GM21717 (cell line): ENCODE measurements around the gene TMEM225B.
"Not testable (repeated sequence)": the region's sequence is repeated elsewhere in the genome, so short reads cannot be mapped to it uniquely, and the experiment has no call there.

ENCODE experiments used
- ATAC-seq: cut with Tn5 transposase; IDR thresholded peaks from one replicate; pipeline ENCODE4 v1.9.1; 2021; ENCODE audit warnings: mild to moderate bottlenecking, moderate library complexity; ENCODE audit not compliant: unreplicated experiment

Gene TMEM225B, protein sequence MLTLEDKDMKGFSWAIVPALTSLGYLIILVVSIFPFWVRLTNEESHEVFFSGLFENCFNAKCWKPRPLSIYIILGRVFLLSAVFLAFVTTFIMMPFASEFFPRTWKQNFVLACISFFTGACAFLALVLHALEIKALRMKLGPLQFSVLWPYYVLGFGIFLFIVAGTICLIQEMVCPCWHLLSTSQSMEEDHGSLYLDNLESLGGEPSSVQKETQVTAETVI

DNA sequence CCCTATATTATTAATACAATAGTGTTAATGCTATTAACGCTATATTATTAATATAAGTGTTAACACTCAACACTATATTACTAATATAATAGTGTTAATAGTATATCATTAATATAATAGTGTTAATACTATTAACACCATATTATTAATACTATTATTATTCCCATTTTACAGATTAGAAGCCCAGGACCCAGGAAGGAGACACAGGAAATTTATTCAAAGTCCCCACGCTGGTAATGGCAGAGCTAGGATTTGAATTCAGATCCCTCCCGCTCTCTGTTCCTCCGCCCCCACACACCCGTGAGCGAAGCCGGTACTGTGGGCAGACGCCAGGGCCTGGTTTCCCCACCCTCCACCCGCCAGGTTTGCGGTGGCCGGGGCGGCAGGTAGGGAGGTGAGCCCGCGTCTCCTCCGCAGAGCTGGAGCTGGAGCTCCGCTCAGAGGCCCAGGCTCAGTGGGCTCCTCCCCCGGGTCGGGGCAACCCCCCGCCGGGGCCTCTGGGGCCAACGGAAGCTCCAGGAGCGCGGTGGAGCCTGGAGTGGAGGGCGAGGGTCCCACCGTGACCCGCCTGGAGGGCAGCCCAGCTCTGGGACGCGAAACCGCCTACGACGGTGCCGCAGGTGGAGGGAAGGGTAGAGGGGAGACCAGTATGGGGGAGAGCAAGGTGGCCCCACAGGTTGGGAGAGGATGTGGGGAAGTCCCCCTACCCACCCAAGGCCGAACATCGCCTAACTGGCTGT, at the start of gene TMEM225B:
TSS of gene TMEM225B (plus strand) at position 506 of the 740 bp plus-strand sequence. CDS start 6,122 bp downstream, outside the sequence.
- ATAC-seq: no peak

DNA sequence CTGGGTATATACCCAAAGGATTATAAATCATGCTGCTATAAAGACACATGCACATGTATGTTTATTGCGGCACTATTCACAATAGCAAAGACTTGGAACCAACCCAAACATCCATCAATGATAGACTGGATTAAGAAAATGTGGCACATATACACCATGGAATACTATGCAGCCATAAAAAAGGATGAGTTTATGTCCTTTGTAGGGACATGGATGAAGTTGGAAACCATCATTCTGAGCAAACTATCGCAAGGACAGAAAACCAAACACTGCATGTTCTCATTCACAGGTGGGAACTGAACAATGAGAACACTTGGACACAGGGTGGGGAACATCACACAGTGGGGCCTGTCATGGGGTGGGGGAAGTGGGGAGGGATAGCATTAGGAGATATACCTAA, 48.5 kb upstream of the TMEM225B start:
- not testable (repeated sequence) for ATAC-seq

GRCh38 chr7:99551334-99551733, 46.7 kb upstream of the TMEM225B start:
- no peak for ATAC-seq

DNA sequence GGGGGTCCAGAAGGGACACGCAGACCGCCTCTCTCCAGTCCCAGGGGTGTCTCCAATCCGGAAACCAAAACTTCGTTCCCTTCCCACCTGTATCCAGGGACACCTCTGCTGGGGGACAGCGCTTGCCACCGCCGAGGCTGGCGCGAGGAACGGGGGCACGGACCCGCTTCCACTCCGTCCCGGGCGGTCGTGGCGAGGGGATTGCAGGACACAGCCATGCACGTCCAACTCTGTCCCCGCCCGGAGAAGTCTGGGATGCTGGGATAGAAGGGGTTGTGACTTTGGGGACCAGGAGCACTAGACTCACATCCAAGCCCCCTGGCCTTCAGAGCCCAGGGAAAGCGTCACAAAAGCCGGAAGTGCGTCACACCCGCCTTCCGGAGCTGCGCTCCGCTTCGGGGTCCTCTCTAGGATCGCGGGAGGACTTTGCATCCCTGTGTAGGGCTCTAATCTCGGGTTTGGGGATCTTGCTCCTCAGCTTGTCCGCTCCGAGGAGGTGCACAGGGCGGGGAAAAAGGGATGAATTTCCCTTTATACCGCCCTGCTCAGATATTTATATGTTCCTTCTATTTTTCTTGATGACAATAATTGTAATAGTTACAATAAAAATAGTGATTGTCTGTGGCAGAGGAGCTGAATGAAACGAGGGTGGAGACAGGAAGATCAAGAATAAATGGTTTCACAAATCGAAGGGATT, 46.2 kb upstream of the TMEM225B start, which contains the start of gene FAM200A:
TSS of gene FAM200A (minus strand) at position 348 of the 697 bp plus-strand sequence. CDS start 3,707 bp downstream, outside the sequence.
- ATAC-seq: peak; percentile 89

GRCh38 chr7:99553039-99553438, 45.0 kb upstream of the TMEM225B start:
- ATAC-seq: no peak

GRCh38 chr7:99554939-99555338, 43.1 kb upstream of the TMEM225B start:
- no peak for ATAC-seq

- no peak for ATAC-seq
These were observed 40.9 kb upstream of the TMEM225B start for GRCh38 chr7:99557196-99557607.

GRCh38 chr7:99557940-99558305, 40.1 kb upstream of the TMEM225B start:
- peak; percentile 41 for ATAC-seq

DNA sequence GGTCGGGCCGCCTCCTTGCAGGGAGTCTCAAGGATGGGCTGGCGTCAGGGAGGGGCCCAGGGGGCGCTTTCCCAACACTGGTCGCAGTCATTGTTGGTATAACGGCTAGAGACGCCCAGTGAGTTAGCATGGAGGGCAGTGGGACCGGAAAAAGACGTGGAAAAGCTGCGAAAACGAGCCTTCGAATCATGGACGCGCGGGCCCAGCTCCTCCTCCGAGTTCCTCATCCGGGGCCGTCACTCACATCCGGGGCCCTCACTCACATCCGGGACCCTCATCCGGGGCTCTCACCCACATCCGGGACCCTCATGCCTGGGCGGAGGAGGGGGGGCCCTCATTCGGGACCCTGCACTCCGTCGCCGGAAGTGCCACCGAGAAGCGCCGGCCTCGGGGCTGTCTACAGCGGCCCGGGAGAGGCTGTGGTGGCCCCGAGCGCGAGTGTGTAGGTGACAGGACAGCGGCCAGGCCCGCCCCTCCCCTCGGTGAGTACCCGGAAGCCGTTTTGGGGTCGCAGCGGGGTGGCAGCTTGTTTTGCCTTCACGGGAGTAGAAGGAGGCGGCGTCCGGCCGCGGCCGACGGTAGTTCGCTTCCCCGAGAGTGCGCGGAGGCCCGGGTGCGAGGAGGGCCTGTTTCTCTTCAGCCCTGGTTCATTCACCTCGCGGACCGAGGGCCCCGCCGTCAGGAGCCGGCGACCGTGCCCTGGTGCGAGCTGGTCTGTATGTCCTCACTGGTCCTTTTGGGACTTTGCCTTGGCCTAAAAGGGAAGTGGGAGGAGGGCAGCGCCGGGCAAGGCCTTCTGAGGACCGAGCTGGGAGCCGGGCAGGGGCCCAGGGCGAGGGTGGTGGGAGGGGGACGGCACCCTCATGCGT, 39.5 kb upstream of the TMEM225B start, which contains the start of gene ZNF655:
TSS of gene ZNF655 (plus strand) at position 337 of the 869 bp plus-strand sequence. CDS start 1,918 bp downstream, outside the sequence.
- ATAC-seq: peak; percentile 85

DNA sequence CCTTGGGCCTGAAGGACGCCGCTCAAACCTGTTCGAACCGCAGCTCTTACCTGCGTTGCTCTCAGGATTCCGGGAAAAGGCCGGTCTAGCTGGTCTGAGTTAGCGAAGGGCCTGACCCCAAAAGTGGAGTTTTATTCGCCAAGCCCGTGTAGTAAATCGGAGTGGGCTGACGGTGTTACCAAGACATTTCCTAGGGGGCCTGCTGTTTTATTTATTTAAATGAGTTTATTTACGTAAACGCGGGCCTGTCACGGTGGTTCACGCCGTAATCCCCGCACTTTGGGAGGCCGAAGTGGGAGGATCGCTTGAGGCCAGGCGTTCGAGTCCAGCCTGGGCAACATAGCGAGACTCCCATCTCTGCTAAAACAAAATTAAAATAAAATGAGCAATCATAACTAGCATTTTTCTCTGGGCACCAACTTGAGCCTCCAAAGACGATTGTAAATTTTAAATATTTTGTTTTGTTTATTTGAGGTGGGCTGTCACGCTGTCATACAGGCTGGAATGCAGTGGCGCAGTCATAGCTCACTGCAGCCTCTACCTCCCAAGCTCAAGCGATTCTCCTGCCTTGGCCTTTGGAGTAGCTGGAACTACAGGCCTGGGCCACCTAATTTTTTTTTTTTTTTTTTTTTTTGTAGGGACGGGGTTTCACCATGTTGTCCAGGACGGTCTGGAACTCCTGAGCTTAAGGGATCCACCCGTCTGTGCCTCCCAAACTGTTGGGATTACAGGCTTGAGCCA, 38.7 kb upstream of the TMEM225B start:
- ATAC-seq: no peak

- ATAC-seq: no peak
These were observed 37.0 kb upstream of the TMEM225B start for GRCh38 chr7:99560834-99561736.

DNA sequence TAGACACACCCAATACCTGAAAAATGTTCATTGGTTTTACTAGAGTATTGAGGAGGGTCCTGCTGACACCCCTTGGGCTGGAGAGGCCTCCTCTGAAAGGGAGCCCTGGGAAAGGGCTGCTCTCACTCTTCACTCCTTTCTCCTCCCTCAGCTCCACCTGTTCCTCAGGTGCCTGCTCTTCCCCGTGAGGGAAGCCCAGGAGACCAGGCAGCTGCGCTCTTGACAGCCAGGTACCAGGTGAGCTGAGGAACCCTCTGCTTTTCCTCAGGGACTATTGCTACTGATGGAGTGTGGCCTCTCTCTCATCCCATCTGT, 36.4 kb upstream of the TMEM225B start:
- ATAC-seq: no peak

- no peak for ATAC-seq
These were observed 35.8 kb upstream of the TMEM225B start for GRCh38 chr7:99562114-99562784.

DNA sequence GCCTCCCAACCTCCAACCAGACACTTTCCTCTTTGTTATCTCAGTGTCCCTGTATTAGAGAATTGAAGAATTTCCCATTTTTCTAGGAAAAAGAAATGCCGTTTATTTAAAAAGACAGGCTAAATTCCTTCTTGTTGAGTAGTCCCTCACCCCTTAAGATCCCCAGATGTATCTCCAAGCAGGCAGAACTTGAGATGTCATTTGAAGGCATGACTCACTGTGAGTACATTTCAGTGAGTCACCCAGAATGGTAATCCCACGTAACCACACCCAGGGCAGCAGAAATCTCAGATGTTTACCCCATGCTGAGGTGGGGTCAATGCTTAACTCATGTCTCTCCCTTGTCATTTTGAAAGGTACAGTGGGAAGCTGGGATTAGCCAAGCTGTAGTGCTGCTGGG, 35.2 kb upstream of the TMEM225B start:
- no peak for ATAC-seq

DNA sequence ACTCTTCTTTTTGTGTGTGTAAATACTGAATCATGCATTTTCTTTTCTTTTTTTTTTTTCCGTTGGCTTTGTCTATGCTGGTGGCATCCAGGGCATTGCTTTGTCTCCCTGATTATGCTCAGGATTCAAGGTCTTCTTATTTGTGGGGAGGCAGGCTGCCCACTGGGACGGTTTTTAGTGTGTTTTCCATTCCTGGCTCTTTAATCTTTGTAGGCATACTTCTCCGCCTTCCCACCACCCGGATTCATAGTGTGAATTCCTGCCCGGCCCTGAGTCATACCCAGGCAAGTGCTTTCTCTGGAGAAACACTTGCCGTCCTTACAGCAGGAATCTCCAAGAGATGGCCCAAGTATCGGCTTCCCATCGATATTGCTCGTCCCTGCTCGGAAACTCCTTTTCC, 34.4 kb upstream of the TMEM225B start:
- ATAC-seq: no peak

- ATAC-seq: not testable (repeated sequence)
These were observed 29.3 kb upstream of the TMEM225B start for GRCh38 chr7:99568770-99569169.

- no peak for ATAC-seq
These were observed 26.3 kb upstream of the TMEM225B start for GRCh38 chr7:99571768-99572167.

- no peak for ATAC-seq
These were observed 24.8 kb upstream of the TMEM225B start for GRCh38 chr7:99573257-99573656.

GRCh38 chr7:99576251-99576650, 21.8 kb upstream of the TMEM225B start:
- ATAC-seq: no peak
